HUES64 (cell line): ENCODE measurements around the gene MAPRE2.

Experiments
- H3K27ac ChIP-seq: 2 replicates; pipeline ENCODE4 v1.7.0; 2013; ENCODE audit warnings: low read depth, low read length, inconsistent platforms
- H3K27me3 ChIP-seq: 2 replicates; pipeline ENCODE4 v1.6.1; 2013; ENCODE audit warnings: mild to moderate bottlenecking, low read length; ENCODE audit not compliant: insufficient read depth
- H3K36me3 ChIP-seq: 2 replicates; pipeline ENCODE4 v1.6.1; 2013; ENCODE audit warnings: mild to moderate bottlenecking, low read length; ENCODE audit not compliant: insufficient read depth
- H3K4me1 ChIP-seq: 2 replicates; pipeline ENCODE4 v1.6.1; 2013; ENCODE audit warnings: mild to moderate bottlenecking, low read length, moderate library complexity; ENCODE audit not compliant: insufficient read depth
- H3K4me3 ChIP-seq: 2 replicates; pipeline ENCODE4 v1.5.1; 2013; ENCODE audit warnings: mild to moderate bottlenecking, low read length, moderate library complexity
- H3K9ac ChIP-seq: 2 replicates; pipeline ENCODE4 v1.6.1; 2013; ENCODE audit warnings: mild to moderate bottlenecking, low read depth, low read length
- H3K9me3 ChIP-seq: 2 replicates; pipeline ENCODE4 v1.6.1; 2013; ENCODE audit warnings: low read depth, low read length; ENCODE audit not compliant: insufficient read depth
- whole genome bisulfite sequencing: fragments of 150-250, 120-280 bp; methylation state at CpG from one replicate; pipeline ENCODE4 v1.1.7; 2013; ENCODE audit warnings: missing lambda C conversion rate; 5-methylcytosine and 5-hydroxymethylcytosine counted together

MAPRE2 gene

GRCh38 chr18:35050028-35050546 is 8.9 kb downstream of the MAPRE2 start:
- H3K9ac ChIP-seq: no peak overlapping the region
- WGBS: no CpG with 5 or more reads among the region's 1 CpG
- H3K4me1 ChIP-seq: peaks cover 27% of the 10 kb centered on the region
- H3K4me3 ChIP-seq: no peak overlapping the region
- no peaks in the 10 kb centered on the region for H3K36me3 ChIP-seq
- H3K9me3 ChIP-seq: no peaks in the 10 kb centered on the region
- no peaks in the 10 kb centered on the region for H3K27me3 ChIP-seq
- H3K27ac ChIP-seq: no peak overlapping the region

GRCh38 chr18:35050705-35051195 is 9.5 kb downstream of the MAPRE2 start:
- Histone ChIP-seq H3K27ac (no peak overlapping the region), H3K36me3 (no peaks in the 10 kb centered on the region), H3K27me3 (no peaks in the 10 kb centered on the region), H3K4me1 (peaks cover 22% of the 10 kb centered on the region), H3K9me3 (no peaks in the 10 kb centered on the region), H3K4me3 (no peak overlapping the region), H3K9ac (no peak overlapping the region)
- WGBS: 52% methylated on average over 2 of the region's 2 CpGs

GRCh38 chr18:35051641-35052377 is 10.6 kb downstream of the MAPRE2 start:
- no peaks in the 10 kb centered on the region for H3K9me3 ChIP-seq
- no peaks in the 10 kb centered on the region for H3K36me3 ChIP-seq
- H3K27me3 ChIP-seq: no peaks in the 10 kb centered on the region
- H3K27ac ChIP-seq: no peak overlapping the region
- no peak overlapping the region for H3K4me3 ChIP-seq
- 100% methylated on average over 2 of the region's 2 CpGs for WGBS
- peaks cover 15% of the 10 kb centered on the region for H3K4me1 ChIP-seq
- H3K9ac ChIP-seq: no peak overlapping the region

- no peaks in the 10 kb centered on the region for H3K27me3 ChIP-seq
- no peaks in the 10 kb centered on the region for H3K9me3 ChIP-seq
- no peaks in the 10 kb centered on the region for H3K36me3 ChIP-seq
- H3K4me3 ChIP-seq: no peak overlapping the region
- H3K9ac ChIP-seq: no peak overlapping the region
- no peak overlapping the region for H3K27ac ChIP-seq
- H3K4me1 ChIP-seq: peaks cover 15% of the 10 kb centered on the region
- 95% methylated on average over 9 of the region's 9 CpGs for WGBS
Measured at GRCh38 chr18:35054401-35054800, 13.2 kb downstream of the MAPRE2 start.

- H3K4me1 ChIP-seq: peaks cover 17% of the 10 kb centered on the region
- H3K4me3 ChIP-seq: no peak overlapping the region
- H3K9me3 ChIP-seq: no peaks in the 10 kb centered on the region
- H3K36me3 ChIP-seq: no peaks in the 10 kb centered on the region
- no peak overlapping the region for H3K9ac ChIP-seq
- H3K27ac ChIP-seq: no peak overlapping the region
- no peaks in the 10 kb centered on the region for H3K27me3 ChIP-seq
- WGBS: 94% methylated on average over 7 of the region's 7 CpGs
Measured at GRCh38 chr18:35055105-35055504, 13.9 kb downstream of the MAPRE2 start.

GRCh38 chr18:35055726-35056125 is 14.5 kb downstream of the MAPRE2 start:
- 91% methylated on average over 2 of the region's 2 CpGs for WGBS
- H3K4me1 ChIP-seq: peaks cover 17% of the 10 kb centered on the region
- H3K27ac ChIP-seq: no peak overlapping the region
- no peak overlapping the region for H3K4me3 ChIP-seq
- no peaks in the 10 kb centered on the region for H3K27me3 ChIP-seq
- H3K36me3 ChIP-seq: no peaks in the 10 kb centered on the region
- H3K9me3 ChIP-seq: no peaks in the 10 kb centered on the region
- H3K9ac ChIP-seq: no peak overlapping the region

- Histone ChIP-seq H3K9me3 (no peaks in the 10 kb centered on the region), H3K27ac (no peak overlapping the region), H3K4me1 (peaks cover 24% of the 10 kb centered on the region), H3K27me3 (no peaks in the 10 kb centered on the region), H3K9ac (no peak overlapping the region), H3K36me3 (no peaks in the 10 kb centered on the region), H3K4me3 (no peak overlapping the region)
- 94% methylated on average over 5 of the region's 5 CpGs for WGBS
Measured at GRCh38 chr18:35059280-35059927, 18.2 kb downstream of the MAPRE2 start.

- peaks cover 24% of the 10 kb centered on the region for H3K4me1 ChIP-seq
- 89% methylated on average over 9 of the region's 9 CpGs for WGBS
- no peaks in the 10 kb centered on the region for H3K9me3 ChIP-seq
- H3K27ac ChIP-seq: no peak overlapping the region
- no peaks in the 10 kb centered on the region for H3K36me3 ChIP-seq
- no peak overlapping the region for H3K4me3 ChIP-seq
- H3K9ac ChIP-seq: no peak overlapping the region
- H3K27me3 ChIP-seq: no peaks in the 10 kb centered on the region
Measured at GRCh38 chr18:35060122-35060815, 19.1 kb downstream of the MAPRE2 start.

- Histone ChIP-seq H3K27ac (no peak overlapping the region), H3K27me3 (no peaks in the 10 kb centered on the region), H3K9me3 (no peaks in the 10 kb centered on the region), H3K36me3 (no peaks in the 10 kb centered on the region), H3K9ac (no peak overlapping the region), H3K4me3 (no peak overlapping the region), H3K4me1 (peaks cover 24% of the 10 kb centered on the region)
- WGBS: 91% methylated on average over 7 of the region's 7 CpGs
Measured at GRCh38 chr18:35061336-35061735, 20.1 kb downstream of the MAPRE2 start.

- Histone ChIP-seq H3K9me3 (no peaks in the 10 kb centered on the region), H3K27me3 (no peaks in the 10 kb centered on the region), H3K27ac (no peak overlapping the region), H3K9ac (no peak overlapping the region), H3K4me3 (no peak overlapping the region), H3K36me3 (no peaks in the 10 kb centered on the region), H3K4me1 (peaks cover 24% of the 10 kb centered on the region)
- WGBS: 75% methylated on average over 7 of the region's 7 CpGs
Measured at GRCh38 chr18:35061804-35062203, 20.6 kb downstream of the MAPRE2 start.

GRCh38 chr18:35062408-35062807 is 21.2 kb downstream of the MAPRE2 start:
- H3K4me3 ChIP-seq: no peak overlapping the region
- H3K36me3 ChIP-seq: no peaks in the 10 kb centered on the region
- H3K4me1 ChIP-seq: peaks cover 24% of the 10 kb centered on the region
- no peaks in the 10 kb centered on the region for H3K9me3 ChIP-seq
- 93% methylated on average over 5 of the region's 5 CpGs for WGBS
- no peaks in the 10 kb centered on the region for H3K27me3 ChIP-seq
- no peak overlapping the region for H3K27ac ChIP-seq
- H3K9ac ChIP-seq: no peak overlapping the region
